Measurements from ENCODE around the gene ZNF217.
"Not testable (repeated sequence)": the region's sequence is repeated elsewhere in the genome, so short reads cannot be mapped to it uniquely, and the experiment has no call there.

ZNF217 gene

GRCh38 chr20:53626584-53626983, 32.9 kb upstream of the ZNF217 start:
- peaks cover 18 to 38% of the 10 kb centered on the region in 2 donors for H3K4me1 Mint-ChIP-seq
- no peak overlapping the region for H3K4me3 Mint-ChIP-seq
- H3K36me3 Mint-ChIP-seq, result no peaks in the 10 kb centered on the region
- no peak overlapping the region for H3K27ac Mint-ChIP-seq
- no peaks in the 10 kb centered on the region for H3K9me3 Mint-ChIP-seq
- no peak for ATAC-seq (replicated peaks)
- no peak for DNase-seq
- no peaks in the 10 kb centered on the region for H3K27me3 Mint-ChIP-seq

DNA sequence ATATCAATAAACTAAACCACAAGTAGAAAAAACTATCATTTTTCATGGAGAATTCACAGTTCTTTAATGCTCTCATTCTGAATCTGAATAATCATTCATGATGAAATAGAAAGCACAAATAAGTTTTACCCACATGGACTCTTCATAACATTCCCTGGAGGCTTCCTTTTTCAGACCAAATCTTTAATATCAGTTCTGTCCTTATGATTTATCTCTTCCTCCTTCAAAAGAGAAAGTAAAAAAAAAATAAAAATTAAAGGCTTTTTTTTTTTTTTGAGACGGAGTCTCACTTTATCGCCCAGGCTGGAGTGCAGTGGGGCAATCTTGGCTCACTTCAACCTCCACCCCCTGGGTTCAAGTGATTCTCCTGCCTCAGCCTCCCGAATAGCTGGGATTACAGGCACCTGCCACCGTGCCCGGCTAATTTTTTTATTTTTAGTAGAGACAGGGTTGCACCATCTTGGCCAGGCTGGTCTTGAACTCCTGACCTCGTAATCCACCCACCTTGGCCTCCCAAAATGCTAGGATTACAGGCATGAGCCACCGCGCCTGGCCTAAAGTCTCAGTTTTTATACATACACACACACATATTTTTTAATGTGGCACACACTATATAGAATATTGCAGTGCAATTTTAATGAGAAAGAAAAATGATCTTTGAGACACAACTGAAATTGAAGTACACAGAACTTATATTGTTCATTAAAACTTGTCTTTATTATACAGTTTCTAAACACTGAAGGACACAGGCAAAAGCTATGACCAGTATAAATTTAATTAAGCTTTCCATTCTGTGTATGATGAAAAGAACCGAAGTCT, 31.9 kb upstream of the ZNF217 start:
- Mint-ChIP-seq H3K4me1 (peaks cover 22 to 46% of the 10 kb centered on the region in 2 donors), H3K27me3 (no peaks in the 10 kb centered on the region), H3K27ac (no peak overlapping the region), H3K4me3 (no peak overlapping the region), H3K36me3 (no peaks in the 10 kb centered on the region), H3K9me3 (no peaks in the 10 kb centered on the region)
- DNase-seq (no peak), ATAC-seq (replicated peaks) (no peak)

- H3K27me3 Mint-ChIP-seq; H3K36me3 Mint-ChIP-seq; DNase-seq; ATAC-seq (replicated peaks); H3K4me3 Mint-ChIP-seq; H3K9me3 Mint-ChIP-seq; H3K27ac Mint-ChIP-seq: not testable (repeated sequence)
- peaks cover 22 to 46% of the 10 kb centered on the region in 2 donors for H3K4me1 Mint-ChIP-seq
Observed at GRCh38 chr20:53624927-53625250, 31.2 kb upstream of the ZNF217 start.

DNA sequence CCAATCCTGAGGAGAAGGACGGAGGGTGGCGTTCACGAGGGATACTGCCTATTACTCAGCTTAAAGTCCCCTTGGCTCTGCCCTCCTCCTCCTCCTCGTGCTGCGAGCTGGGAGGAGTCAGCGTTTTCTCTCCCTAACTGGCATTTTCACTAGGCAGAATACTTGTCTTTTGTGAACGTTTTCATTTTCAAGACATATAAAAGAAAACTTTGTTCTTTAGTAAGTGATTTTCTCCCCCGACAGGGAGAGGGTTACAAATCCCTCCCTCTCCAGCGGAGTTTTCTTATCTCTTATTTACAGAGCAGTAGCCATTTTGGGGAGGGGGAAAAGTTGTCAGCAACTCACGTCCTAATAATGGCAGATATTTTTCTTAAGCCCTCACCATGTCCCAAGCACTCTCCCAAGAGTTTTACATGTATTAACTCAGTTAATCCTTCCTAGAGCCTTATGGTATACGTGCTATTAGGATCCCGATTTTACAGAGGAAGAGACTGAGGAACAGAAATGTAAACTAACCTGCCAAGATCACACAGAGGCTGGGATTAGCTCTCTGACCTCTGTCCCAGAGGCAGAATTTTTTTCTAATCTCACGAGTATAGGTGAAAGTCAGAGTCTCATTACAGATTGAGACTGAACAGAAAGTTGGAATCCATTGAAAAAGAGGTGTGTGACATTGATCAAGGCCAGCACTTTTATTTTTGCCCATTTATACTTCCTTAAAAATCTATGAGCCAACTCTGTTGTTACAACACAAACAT, 30.0 kb upstream of the ZNF217 start:
- Mint-ChIP-seq H3K9me3 (no peaks in the 10 kb centered on the region), H3K4me3 (peak overlapping the region; percentile 76 to 82), H3K36me3 (no peaks in the 10 kb centered on the region), H3K27me3 (no peaks in the 10 kb centered on the region), H3K27ac (peak overlapping the region; percentile 87), H3K4me1 (peaks cover 23 to 48% of the 10 kb centered on the region in 2 donors)
- ATAC-seq (replicated peaks), result peak; percentile 64 to 75
- DNase-seq, result no peak

GRCh38 chr20:53623134-53623453, 29.5 kb upstream of the ZNF217 start:
- no peaks in the 10 kb centered on the region for H3K27me3 Mint-ChIP-seq
- peak; percentile 17 to 18 for ATAC-seq (replicated peaks)
- no peak for DNase-seq
- H3K4me3 Mint-ChIP-seq, result peak overlapping the region; percentile 76 to 82
- H3K4me1 Mint-ChIP-seq, result peaks cover 23 to 47% of the 10 kb centered on the region in 2 donors
- H3K27ac Mint-ChIP-seq, result peak overlapping the region; percentile 87
- H3K9me3 Mint-ChIP-seq, result no peaks in the 10 kb centered on the region
- H3K36me3 Mint-ChIP-seq, result no peaks in the 10 kb centered on the region

DNA sequence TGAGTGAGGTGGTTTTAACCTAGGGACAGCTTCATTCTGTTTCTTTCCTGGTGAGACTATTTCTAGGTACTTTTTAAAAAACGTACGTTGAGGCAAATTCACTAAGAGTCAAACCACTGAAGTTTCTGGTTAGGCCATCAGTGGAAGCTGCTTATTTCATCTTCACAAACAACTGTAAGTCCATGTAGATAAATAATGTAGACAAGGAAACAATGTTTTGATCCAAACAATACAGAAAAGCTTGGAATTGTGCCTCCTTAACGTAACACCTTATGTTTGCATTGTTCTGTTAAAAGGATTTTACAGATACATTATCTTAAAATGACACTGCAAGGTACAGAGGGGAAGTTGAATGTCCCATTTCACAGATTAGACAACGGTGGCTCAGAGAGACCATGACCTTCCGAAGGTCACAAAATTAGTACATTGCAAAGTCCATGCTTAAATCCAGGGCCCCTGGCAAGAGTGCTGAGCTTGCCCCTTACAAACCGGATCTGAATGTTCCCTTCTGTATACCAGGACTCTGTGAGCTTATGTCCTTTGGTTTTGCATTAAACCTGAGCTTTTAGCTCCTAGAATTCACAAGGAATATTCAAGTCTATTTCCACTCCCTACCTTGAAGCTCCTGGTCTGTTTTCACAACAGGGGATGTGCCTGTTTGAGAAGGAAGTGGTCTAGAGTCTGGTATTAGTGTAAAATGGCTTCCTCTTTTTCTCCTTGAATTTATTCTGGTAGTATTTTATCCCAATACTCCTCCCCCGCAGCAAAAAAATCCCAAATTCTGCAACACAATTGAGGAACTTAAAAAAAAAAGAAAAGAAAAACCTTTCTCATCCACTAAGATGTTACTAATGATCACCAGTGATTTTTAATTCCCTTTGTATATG, 28.9 kb upstream of the ZNF217 start:
- ATAC-seq (replicated peaks), result peak; percentile 35 to 47
- H3K9me3 Mint-ChIP-seq, result no peaks in the 10 kb centered on the region
- H3K4me3 Mint-ChIP-seq, result peak overlapping the region; percentile 76 to 82
- no peaks in the 10 kb centered on the region for H3K36me3 Mint-ChIP-seq
- H3K4me1 Mint-ChIP-seq, result peaks cover 21 to 43% of the 10 kb centered on the region in 2 donors
- H3K27ac Mint-ChIP-seq, result peak overlapping the region; percentile 91
- no peaks in the 10 kb centered on the region for H3K27me3 Mint-ChIP-seq
- no peak for DNase-seq

- peak overlapping the region; percentile 91 for H3K27ac Mint-ChIP-seq
- H3K9me3 Mint-ChIP-seq, result no peaks in the 10 kb centered on the region
- H3K27me3 Mint-ChIP-seq, result no peaks in the 10 kb centered on the region
- peak overlapping the region; percentile 11 to 13 for H3K4me3 Mint-ChIP-seq
- DNase-seq (no peak), ATAC-seq (replicated peaks) (peak; percentile 41 to 50)
- H3K36me3 Mint-ChIP-seq, result no peaks in the 10 kb centered on the region
- H3K4me1 Mint-ChIP-seq, result peaks cover 21 to 39% of the 10 kb centered on the region in 2 donors
Observed at GRCh38 chr20:53621482-53622246, 28.0 kb upstream of the ZNF217 start.

GRCh38 chr20:53618490-53619000, 24.9 kb upstream of the ZNF217 start:
- H3K9me3 Mint-ChIP-seq, result not testable (repeated sequence)

DNA sequence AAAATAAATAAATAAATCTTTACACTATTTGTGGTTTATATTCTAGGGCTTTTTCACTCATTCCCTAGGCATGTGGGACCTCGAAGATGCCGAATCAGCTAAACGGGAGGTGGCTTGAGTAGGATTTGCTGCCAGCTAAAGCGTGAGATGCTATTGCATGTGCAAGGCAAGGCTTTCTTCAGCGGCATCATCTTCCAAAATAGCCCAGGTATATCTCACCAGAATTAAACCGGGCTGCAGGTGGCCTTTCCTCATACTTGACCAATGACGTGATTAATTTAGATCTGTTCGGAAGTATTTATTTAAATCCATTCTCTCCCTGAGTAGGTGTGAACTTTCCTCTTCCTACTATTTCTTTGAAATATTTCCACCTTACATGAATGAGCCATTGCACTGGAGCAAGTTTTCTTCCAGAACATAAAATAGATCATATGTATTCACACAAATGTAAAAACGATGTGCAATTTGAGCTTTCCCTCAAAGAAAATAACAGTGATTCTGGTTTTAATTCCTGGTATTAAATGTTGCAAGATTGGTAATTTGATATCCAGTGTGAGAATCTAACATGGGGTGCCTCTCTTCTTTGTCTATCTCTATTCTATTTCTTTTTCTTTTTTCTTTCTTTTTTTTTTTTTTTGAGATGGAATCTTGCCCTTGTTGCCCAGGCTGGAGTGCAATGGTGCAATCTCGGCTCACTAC, 24.3 kb upstream of the ZNF217 start:
- DNase-seq (no peak), ATAC-seq (replicated peaks) (no peak)
- H3K9me3 Mint-ChIP-seq, result no peaks in the 10 kb centered on the region
- H3K36me3 Mint-ChIP-seq, result no peaks in the 10 kb centered on the region
- no peaks in the 10 kb centered on the region for H3K27me3 Mint-ChIP-seq
- H3K4me1 Mint-ChIP-seq, result peaks cover 18 to 27% of the 10 kb centered on the region in 2 donors
- no peak overlapping the region for H3K4me3 Mint-ChIP-seq
- no peak overlapping the region for H3K27ac Mint-ChIP-seq

More at GRCh38 chr20:53618490-53619000, 24.9 kb upstream of the ZNF217 start:
- not testable (repeated sequence) for H3K27me3 Mint-ChIP-seq; DNase-seq; ATAC-seq (replicated peaks); H3K4me3 Mint-ChIP-seq; H3K36me3 Mint-ChIP-seq; H3K27ac Mint-ChIP-seq
- peaks cover 21 to 33% of the 10 kb centered on the region in 2 donors for H3K4me1 Mint-ChIP-seq

DNA sequence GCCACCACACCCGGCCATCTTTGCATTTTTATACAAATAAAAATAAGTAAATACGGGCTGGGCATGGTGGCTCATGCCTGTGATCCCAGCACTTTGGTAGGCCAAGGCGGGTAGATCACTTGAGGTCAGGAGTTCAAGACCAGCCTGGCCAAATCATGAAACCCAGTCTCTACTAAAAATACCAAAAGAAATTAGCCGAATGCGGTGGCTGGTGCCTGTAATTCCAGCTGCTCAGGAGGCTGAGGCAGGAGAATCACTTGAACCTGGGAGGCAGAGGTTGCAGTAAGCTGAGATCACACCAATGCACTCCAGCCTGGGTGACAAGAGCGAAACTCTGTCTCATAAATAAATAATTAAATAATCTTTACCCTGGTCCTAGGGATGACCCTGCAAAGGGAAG, 22.9 kb upstream of the ZNF217 start:
- not testable (repeated sequence) for H3K27me3 Mint-ChIP-seq; ATAC-seq (replicated peaks); DNase-seq; H3K27ac Mint-ChIP-seq; H3K36me3 Mint-ChIP-seq; H3K4me3 Mint-ChIP-seq; H3K9me3 Mint-ChIP-seq
- H3K4me1 Mint-ChIP-seq, result peaks cover 9 to 21% of the 10 kb centered on the region in 2 donors

GRCh38 chr20:53613748-53614147, 20.1 kb upstream of the ZNF217 start:
- Mint-ChIP-seq H3K27ac (no peak overlapping the region), H3K27me3 (no peaks in the 10 kb centered on the region), H3K4me1 (peaks cover 14 to 26% of the 10 kb centered on the region in 2 donors)

DNA sequence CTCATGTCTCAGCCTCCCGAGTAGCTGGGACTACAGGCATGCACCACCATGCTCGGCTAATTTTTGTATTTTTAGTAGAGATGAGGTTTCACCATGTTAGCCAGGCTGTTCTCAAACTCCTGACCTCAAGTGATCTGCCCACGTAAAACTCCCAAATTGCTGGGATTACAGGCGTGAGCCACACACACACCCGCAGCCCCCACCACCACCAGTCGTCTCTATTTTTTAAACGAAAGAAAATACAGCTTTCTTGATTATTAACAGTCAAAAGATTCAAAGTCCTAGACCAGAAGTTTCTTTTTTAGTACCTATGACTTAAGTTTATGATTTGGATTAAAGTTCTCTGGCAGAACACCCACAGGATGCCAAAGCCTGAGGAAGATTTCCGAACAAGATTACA, 18.6 kb upstream of the ZNF217 start:
- not testable (repeated sequence) for H3K27ac Mint-ChIP-seq; DNase-seq; ATAC-seq (replicated peaks); H3K27me3 Mint-ChIP-seq; H3K9me3 Mint-ChIP-seq; H3K4me3 Mint-ChIP-seq; H3K36me3 Mint-ChIP-seq
- peaks cover 14 to 34% of the 10 kb centered on the region in 2 donors for H3K4me1 Mint-ChIP-seq

More at GRCh38 chr20:53613748-53614147, 20.1 kb upstream of the ZNF217 start:
- no peaks in the 10 kb centered on the region for H3K9me3 Mint-ChIP-seq
- ATAC-seq (replicated peaks), result no peak
- no peak overlapping the region for H3K4me3 Mint-ChIP-seq
- DNase-seq, result no peak
- H3K36me3 Mint-ChIP-seq, result no peaks in the 10 kb centered on the region

- peak overlapping the region; percentile 37 for H3K27ac Mint-ChIP-seq
- no peak for DNase-seq
- no peaks in the 10 kb centered on the region for H3K36me3 Mint-ChIP-seq
- H3K27me3 Mint-ChIP-seq, result no peaks in the 10 kb centered on the region
- H3K9me3 Mint-ChIP-seq, result no peaks in the 10 kb centered on the region
- peak overlapping the region in 1 of 2 donors; percentile 59 for H3K4me3 Mint-ChIP-seq
- peaks cover 14 to 34% of the 10 kb centered on the region in 2 donors for H3K4me1 Mint-ChIP-seq
- ATAC-seq (replicated peaks), result peak; percentile 40 to 84
Observed at GRCh38 chr20:53611449-53611894, 17.8 kb upstream of the ZNF217 start.
